ENCODE results near the gene MEF2A. TPM values are rescaled to one million over a fixed set of nuclear protein-coding genes. Genes with fewer than 3 reads are reported as not detected.
A peak's percentile ranks its signal among the peaks of the same experiment; 100 is the strongest.

Gene MEF2A
- total RNA-seq, 8 experiments from 2014 or later: 12.9 to 65.4 (median 30.9) TPM

DNA sequence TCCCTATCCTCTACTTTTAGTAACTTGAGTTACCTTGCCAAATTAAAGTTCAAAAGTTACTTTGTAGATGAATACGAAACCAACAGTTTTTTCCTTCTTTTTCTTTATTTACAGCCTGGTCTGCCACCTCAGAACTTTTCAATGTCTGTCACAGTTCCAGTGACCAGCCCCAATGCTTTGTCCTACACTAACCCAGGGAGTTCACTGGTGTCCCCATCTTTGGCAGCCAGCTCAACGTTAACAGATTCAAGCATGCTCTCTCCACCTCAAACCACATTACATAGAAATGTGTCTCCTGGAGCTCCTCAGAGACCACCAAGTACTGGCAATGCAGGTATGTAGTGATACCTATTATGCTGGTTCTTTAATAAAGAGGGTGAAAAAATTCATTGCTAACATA lies 108.5 kb downstream of the MEF2A start:
- ATAC-seq (replicated peaks in 6 of 8): no peak
- no peaks in the 10 kb centered on the region for H3K4me1 ChIP-seq (replicated peaks in 1 of 2)
- 80 to 100% (median 100%) methylated on average over 1 to 2 of the region's 2 CpGs for WGBS, 10 experiments
- in situ Hi-C loops (cut with MboI; ENCODE audit: low pct_unique_long_range_greater_than_20kb in 2 of 9, low sequenced_read_pairs in 9 of 9, unreplicated experiment in 9 of 9): no loop called here
- H3K27ac ChIP-seq: no peak overlapping the region
- H3K4me3 ChIP-seq: no peak overlapping the region

DNA sequence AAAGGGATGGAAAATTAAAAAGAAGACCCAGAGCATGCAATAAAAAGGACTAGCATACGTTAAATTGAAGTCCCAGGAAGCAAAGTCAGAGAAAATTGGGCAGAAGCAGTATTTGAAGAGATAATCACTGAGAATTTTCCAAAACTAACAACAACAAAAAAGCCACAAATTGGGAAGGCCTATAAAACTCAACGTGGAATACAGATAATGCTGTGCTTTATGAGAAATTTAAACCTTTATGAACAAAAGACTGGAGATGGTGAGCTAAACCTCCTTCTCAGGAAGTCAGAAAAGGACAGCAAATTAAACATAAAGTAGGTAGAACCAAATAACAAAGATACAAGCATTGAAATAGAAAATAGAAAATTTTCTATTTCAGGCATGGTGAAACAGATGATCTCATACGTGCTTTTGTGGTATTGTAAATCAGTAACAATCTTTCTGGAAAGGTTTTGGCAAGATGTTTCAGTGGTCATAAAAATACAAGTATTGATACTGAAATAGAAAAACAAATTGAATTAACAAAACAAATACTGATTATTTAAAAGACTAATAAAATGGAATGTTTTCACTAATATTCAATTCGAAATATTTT lies 111.9 kb downstream of the MEF2A start:
- H3K4me3 ChIP-seq: no peak overlapping the region
- peaks cover 0 to 7% of the 10 kb centered on the region in 2 donors for H3K4me1 ChIP-seq (replicated peaks in 1 of 2)
- 80 to 100% (median 93%) methylated on average over 2 to 4 of the region's 4 CpGs for WGBS, 10 experiments
- no peak overlapping the region for H3K27ac ChIP-seq
- no peak for ATAC-seq (replicated peaks in 6 of 8)
- in situ Hi-C loops (cut with MboI; ENCODE audit: low pct_unique_long_range_greater_than_20kb in 2 of 9, low sequenced_read_pairs in 9 of 9, unreplicated experiment in 9 of 9): no loop called here

DNA sequence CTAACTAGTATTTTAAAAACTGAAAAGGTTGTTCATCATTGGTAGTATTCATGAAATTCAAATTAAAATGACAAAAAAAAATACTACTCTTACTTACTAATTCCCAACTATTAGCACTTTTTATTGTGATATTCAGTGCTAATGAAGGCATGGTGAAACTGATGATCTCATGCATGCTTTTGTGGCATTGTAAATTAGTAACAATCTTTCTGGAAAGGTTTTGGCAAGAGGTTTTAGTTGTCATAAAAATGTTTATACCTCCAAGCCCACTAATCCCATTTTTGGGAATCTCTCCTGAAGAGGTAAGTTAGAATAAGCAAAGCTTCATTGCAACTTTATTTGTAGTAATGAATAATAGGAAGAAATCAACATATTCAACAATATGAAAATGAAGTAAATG lies 114.5 kb downstream of the MEF2A start:
- in situ Hi-C loops (cut with MboI; ENCODE audit: low pct_unique_long_range_greater_than_20kb in 2 of 9, low sequenced_read_pairs in 9 of 9, unreplicated experiment in 9 of 9): no loop called here
- ATAC-seq (replicated peaks in 6 of 8): no peak
- Histone ChIP-seq H3K4me1 (replicated peaks in 1 of 2) (peaks cover 0 to 9% of the 10 kb centered on the region in 2 donors), H3K4me3 (no peak overlapping the region), H3K27ac (no peak overlapping the region)

DNA sequence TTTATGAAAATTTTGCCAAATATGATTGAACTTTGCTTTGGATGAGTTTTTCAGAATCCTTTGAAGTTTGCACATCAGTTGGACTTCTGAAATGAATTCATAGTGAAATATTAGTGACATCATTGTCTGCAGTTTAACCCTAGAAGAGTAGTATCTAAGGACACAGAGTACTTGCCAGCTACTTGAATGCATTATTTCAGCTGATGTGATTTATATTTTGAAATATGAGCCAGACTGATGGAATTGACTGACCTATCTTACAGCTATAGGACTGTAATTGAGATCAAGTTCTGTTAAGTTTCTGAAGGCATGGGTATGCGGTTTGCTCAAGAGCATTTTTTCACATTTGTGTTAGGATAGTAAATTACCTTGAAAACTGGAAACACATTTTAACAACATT lies 116.2 kb downstream of the MEF2A start:
- in situ Hi-C loops (cut with MboI; ENCODE audit: low pct_unique_long_range_greater_than_20kb in 2 of 9, low sequenced_read_pairs in 9 of 9, unreplicated experiment in 9 of 9): no loop called here
- peak overlapping the region in 1 of 2 donors; percentile 31 for H3K27ac ChIP-seq
- peaks cover 0 to 9% of the 10 kb centered on the region in 2 donors for H3K4me1 ChIP-seq (replicated peaks in 1 of 2)
- H3K4me3 ChIP-seq: no peak overlapping the region
- 45 to 100% (median 83%) methylated on average over 1 of the region's 1 CpG; no CpG with 5 or more reads in 3 of the 10 experiments for WGBS, 10 experiments
- ATAC-seq (replicated peaks in 6 of 8): peak in 3 of 8 experiments; percentile 24 to 62 (median 55)

DNA sequence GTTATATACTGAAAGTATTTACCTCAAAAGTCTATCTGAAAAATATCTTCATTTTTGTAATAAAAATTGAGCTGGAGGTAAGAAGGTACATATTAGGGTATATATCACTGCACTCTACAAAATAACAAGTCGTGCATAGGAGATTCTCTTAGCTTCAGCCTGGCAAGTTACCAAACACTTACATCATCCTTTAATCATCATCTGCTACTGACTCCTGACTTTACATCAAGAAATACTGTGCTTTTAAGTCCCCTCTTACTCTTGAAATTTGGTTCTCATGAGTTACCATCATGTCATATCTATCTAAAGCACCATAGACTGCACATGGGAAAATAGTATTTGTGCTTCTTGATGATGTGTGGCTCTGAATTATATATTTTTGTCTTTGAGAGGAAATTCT lies 116.7 kb downstream of the MEF2A start:
- Histone ChIP-seq H3K4me1 (replicated peaks in 1 of 2) (peaks cover 0 to 9% of the 10 kb centered on the region in 2 donors), H3K27ac (peak overlapping the region in 1 of 2 donors; percentile 31), H3K4me3 (no peak overlapping the region)
- 0 to 100% (median 39%) methylated on average over 1 of the region's 1 CpG; no CpG with 5 or more reads in 4 of the 10 experiments for WGBS, 10 experiments
- ATAC-seq (replicated peaks in 6 of 8): peak in 7 of 8 experiments; percentile 38 to 95 (median 75)
- in situ Hi-C loops (cut with MboI; ENCODE audit: low pct_unique_long_range_greater_than_20kb in 2 of 9, low sequenced_read_pairs in 9 of 9, unreplicated experiment in 9 of 9): no loop called here

DNA sequence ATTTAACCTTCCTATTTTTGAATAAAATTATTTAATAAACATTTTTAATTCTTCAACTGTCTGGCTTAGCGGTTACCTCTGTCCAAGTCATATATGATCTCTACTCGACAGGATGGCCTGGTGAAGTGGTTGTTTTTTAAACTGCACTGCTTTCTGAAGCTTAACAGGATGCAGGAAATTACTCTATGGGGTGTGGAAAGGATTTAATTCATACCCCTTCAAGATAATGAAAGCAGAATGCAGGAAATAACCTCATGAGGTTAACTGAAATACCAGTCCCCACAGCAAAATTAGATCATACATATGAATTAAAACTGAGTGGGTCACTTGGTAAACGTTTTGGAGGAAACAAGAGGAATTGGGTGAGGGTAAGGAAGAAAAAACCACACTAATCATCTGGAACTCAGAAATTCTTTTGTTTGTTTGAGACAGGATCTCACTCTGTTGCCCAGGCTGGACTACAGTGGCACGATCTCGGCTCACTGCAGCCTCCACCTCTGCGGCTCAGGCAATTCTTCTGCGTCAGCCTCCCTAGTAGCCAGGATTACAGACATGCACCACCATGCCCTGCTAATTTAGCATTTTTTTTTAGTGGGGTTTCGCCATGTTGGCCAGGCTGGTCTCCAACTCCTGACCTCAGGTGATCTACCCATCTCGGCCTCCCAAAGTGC lies 117.4 kb downstream of the MEF2A start:
- Histone ChIP-seq H3K27ac (no peak overlapping the region), H3K4me3 (no peak overlapping the region), H3K4me1 (replicated peaks in 1 of 2) (peaks cover 0 to 9% of the 10 kb centered on the region in 2 donors)
- ATAC-seq (replicated peaks in 6 of 8): peak in 1 of 8 experiments; percentile 52
- in situ Hi-C loops (cut with MboI; ENCODE audit: low pct_unique_long_range_greater_than_20kb in 2 of 9, low sequenced_read_pairs in 9 of 9, unreplicated experiment in 9 of 9): no loop called here
- WGBS, 10 experiments: 33 to 100% (median 87%) methylated on average over 3 to 9 of the region's 9 CpGs; no CpG with 5 or more reads in 1 of the 10 experiments

DNA sequence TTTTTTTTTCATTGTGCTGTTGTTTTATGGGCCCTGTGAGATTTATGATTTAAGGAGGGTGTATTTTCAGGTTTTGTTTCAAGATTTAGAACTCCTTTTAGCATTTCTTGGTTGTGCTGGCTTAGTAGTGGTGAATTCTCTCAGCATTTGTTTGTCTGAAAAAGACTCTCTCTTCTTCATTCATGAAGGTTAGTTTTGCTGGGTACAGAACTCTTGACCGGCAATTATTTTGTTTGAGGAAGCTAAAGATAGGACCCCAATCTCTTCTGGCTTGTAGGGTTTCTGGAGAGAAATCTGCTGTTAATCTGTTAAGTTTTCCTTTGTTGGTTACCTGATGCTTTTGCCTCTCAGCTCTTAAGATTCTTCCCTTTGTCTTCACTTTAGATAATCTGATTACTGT lies 120.5 kb downstream of the MEF2A start:
- Histone ChIP-seq H3K4me1 (replicated peaks in 1 of 2) (peaks cover 0 to 9% of the 10 kb centered on the region in 2 donors), H3K27ac (no peak overlapping the region), H3K4me3 (no peak overlapping the region)
- ATAC-seq (replicated peaks in 6 of 8): no peak
- whole genome bisulfite sequencing, 10 experiments: 67 to 100% (median 100%) methylated on average over 1 of the region's 1 CpG; no CpG with 5 or more reads in 1 of the 10 experiments
- in situ Hi-C loops (cut with MboI; ENCODE audit: low pct_unique_long_range_greater_than_20kb in 2 of 9, low sequenced_read_pairs in 9 of 9, unreplicated experiment in 9 of 9): no loop called here

DNA sequence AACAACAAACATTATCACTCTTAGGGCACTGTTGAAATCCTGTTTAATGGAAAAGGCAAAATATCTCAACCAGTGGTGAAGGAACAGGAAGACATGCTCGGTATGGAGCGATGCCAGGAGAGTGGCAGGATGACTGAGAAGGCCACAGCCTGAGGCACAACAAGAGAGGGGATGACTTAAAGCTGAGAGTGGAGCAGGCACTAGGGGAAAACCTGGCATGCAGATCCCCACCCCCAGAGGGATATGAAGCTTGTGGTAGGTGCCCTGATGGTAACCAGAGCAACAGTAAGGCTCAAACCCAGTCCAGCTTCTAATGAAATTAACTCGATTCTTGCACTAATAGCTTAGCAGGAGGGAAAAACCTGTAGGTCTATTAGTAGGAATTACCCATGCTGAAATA lies 127.0 kb downstream of the MEF2A start:
- H3K4me3 ChIP-seq: no peak overlapping the region
- in situ Hi-C loops (cut with MboI; ENCODE audit: low pct_unique_long_range_greater_than_20kb in 2 of 9, low sequenced_read_pairs in 9 of 9, unreplicated experiment in 9 of 9): no loop called here
- 80 to 100% (median 91%) methylated on average over 1 to 3 of the region's 3 CpGs; no CpG with 5 or more reads in 2 of the 10 experiments for WGBS, 10 experiments
- ATAC-seq (replicated peaks in 6 of 8): no peak
- H3K4me1 ChIP-seq (replicated peaks in 1 of 2): no peaks in the 10 kb centered on the region
- H3K27ac ChIP-seq: no peak overlapping the region

DNA sequence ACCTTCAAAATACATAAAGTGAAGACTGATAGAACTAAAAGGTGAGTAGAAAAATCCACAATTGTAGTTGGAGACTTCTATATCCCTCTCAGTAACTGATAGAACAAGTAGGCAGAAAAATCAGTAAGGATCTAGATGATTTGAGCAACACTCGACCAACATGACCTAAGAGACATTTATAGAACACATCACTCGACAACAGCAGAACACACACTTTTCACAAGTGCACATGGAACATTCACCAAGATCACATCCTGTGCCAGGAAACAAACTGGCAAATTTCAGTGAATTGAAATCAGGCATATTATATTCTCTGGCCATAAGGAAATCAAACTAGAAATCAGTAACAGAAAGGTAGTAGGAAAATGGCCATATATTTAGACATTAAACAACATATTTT lies 130.3 kb downstream of the MEF2A start:
- no peak overlapping the region for H3K4me3 ChIP-seq
- no peak for ATAC-seq (replicated peaks in 6 of 8)
- H3K4me1 ChIP-seq (replicated peaks in 1 of 2): no peaks in the 10 kb centered on the region
- WGBS, 10 experiments: 70 to 100% (median 90%) methylated on average over 1 to 2 of the region's 2 CpGs; no CpG with 5 or more reads in 3 of the 10 experiments
- in situ Hi-C loops (cut with MboI; ENCODE audit: low pct_unique_long_range_greater_than_20kb in 2 of 9, low sequenced_read_pairs in 9 of 9, unreplicated experiment in 9 of 9): no loop called here
- H3K27ac ChIP-seq: no peak overlapping the region

DNA sequence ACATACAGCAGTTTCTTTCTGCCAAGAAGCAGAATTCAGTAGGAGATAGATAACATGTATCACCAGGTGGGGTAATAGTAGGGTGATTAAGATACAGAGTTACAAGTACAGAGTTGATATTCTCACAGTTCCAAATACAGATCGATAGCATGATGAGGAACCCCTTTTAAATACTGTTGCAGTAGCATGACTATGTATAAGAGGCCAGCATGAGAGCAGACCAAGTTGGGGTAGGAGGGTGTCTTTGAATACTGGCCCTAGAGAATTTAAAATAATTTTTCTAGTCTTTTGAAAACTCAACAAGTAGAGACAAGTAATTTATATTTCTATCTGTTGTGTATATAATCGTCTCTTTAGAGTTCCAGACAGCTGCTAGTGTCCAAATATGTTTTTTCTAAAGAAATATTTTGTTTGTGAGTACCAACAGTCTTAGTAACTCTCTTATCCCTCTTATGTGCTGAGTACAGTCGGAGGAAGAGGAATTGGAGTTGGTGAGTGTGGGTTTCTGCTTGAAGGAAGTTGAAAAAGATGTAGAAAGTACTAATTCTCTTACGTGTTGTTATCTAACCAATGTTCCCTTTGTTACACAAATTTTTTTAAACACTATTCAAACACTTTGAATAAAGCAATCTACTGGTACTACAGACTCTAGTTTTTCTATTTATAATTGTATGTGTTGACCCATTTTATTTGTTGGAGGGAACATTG lies 137.3 kb downstream of the MEF2A start:
- peak in 6 of 8 experiments; percentile 11 to 36 (median 16) for ATAC-seq (replicated peaks in 6 of 8)
- in situ Hi-C loops (cut with MboI; ENCODE audit: low pct_unique_long_range_greater_than_20kb in 2 of 9, low sequenced_read_pairs in 9 of 9, unreplicated experiment in 9 of 9): loop anchor here in 4 of 9 experiments (25.0 kb wide), 3 partner anchors 291 to 591 kb away; partner anchors contain the start of gene SYNM (in 1 of the 4)
- Histone ChIP-seq H3K4me1 (replicated peaks in 1 of 2) (peaks cover 3 to 17% of the 10 kb centered on the region in 2 donors), H3K27ac (peak overlapping the region in 1 of 2 donors; percentile 85), H3K4me3 (no peak overlapping the region)
- WGBS, 10 experiments: 50 to 100% (median 68%) methylated on average over 1 to 4 of the region's 4 CpGs

DNA sequence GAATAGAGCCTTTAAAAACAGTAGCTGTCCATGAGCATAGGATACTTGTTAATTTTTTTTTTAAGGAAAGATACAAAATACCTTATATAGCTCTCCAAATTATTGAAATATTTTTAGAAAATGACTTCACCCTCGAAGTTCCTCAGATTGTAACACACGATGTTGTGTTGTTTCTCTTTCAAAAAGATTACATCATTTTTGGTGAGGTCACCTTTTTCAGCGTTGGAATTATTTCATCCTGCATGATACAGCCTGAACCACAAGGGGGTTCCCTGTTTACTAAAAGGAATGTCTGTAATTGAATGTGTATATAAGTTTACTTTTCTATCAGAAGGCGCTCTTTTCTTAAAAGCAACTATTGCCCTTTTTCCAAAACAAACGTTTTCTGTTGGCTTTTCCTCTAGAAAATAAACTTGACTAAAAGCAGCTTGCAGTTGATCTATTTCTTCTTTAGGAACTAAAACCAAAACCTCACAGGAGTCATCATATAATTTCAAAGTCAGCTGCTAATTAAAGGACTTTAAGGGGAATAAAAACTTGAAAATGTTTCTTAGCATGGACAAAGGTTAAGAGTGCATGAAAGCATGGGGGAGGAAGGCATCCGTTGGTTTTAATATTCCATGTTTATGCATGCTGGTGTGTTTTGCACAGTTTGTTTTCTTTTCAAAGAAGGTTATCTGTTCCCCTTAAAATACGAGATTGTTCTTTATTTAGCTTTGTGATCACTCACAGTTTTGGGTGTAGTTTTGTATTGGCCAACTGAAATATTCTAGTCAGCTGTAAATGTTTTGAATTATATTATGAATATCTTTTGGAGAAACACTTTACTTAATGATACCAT lies 138.0 kb downstream of the MEF2A start:
- Histone ChIP-seq H3K4me3 (no peak overlapping the region), H3K4me1 (replicated peaks in 1 of 2) (peaks cover 3 to 17% of the 10 kb centered on the region in 2 donors), H3K27ac (peak overlapping the region in 1 of 2 donors; percentile 85)
- peak; percentile 48 to 87 (median 82) for ATAC-seq (replicated peaks in 6 of 8)
- WGBS, 10 experiments: 2 to 78% (median 32%) methylated on average over 3 to 7 of the region's 7 CpGs
- in situ Hi-C loops (cut with MboI; ENCODE audit: low pct_unique_long_range_greater_than_20kb in 2 of 9, low sequenced_read_pairs in 9 of 9, unreplicated experiment in 9 of 9): loop anchor here in 4 of 9 experiments (25.0 kb wide), 3 partner anchors 292 to 592 kb away; partner anchors contain the start of gene SYNM (in 1 of the 4)

DNA sequence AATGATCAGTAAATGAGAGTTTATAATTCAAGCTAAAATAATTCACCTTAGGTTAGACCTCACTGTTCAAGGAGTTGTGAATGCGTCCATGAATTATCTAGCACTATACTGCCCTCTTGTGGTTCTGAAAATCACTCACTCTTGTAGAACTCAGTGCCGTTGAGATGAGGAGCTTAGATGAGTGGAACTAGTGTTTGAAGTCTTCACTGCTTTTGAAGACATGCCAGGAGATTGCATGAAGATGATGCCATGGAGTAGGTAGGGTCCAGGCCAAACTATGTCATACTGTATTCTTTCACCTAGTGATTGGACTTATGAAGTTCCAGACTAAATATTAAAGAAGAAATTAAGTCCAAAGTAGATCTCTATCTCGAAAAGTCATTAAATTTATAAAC lies 138.7 kb downstream of the MEF2A start:
- peak; percentile 18 to 88 (median 85) for ATAC-seq (replicated peaks in 6 of 8)
- 0 to 50% (median 37%) methylated on average over 1 to 3 of the region's 3 CpGs; no CpG with 5 or more reads in 1 of the 10 experiments for WGBS, 10 experiments
- H3K4me3 ChIP-seq: no peak overlapping the region
- H3K27ac ChIP-seq: no peak overlapping the region
- peaks cover 3 to 17% of the 10 kb centered on the region in 2 donors for H3K4me1 ChIP-seq (replicated peaks in 1 of 2)
- in situ Hi-C loops (cut with MboI; ENCODE audit: low pct_unique_long_range_greater_than_20kb in 2 of 9, low sequenced_read_pairs in 9 of 9, unreplicated experiment in 9 of 9): loop anchor here in 4 of 9 experiments (25.0 kb wide), 3 partner anchors 292 to 592 kb away; partner anchors contain the start of gene SYNM (in 1 of the 4)

Data from motor neuron (in vitro differentiated cells).